ENCODE results near the gene CDKN1A. TPM values are rescaled to one million over a fixed set of nuclear protein-coding genes. Genes with fewer than 3 reads are reported as not detected.

Gene CDKN1A
- total RNA-seq, 4 donors from 2014 or later, result 41.0 to 64.5 (median 61.8) TPM

DNA sequence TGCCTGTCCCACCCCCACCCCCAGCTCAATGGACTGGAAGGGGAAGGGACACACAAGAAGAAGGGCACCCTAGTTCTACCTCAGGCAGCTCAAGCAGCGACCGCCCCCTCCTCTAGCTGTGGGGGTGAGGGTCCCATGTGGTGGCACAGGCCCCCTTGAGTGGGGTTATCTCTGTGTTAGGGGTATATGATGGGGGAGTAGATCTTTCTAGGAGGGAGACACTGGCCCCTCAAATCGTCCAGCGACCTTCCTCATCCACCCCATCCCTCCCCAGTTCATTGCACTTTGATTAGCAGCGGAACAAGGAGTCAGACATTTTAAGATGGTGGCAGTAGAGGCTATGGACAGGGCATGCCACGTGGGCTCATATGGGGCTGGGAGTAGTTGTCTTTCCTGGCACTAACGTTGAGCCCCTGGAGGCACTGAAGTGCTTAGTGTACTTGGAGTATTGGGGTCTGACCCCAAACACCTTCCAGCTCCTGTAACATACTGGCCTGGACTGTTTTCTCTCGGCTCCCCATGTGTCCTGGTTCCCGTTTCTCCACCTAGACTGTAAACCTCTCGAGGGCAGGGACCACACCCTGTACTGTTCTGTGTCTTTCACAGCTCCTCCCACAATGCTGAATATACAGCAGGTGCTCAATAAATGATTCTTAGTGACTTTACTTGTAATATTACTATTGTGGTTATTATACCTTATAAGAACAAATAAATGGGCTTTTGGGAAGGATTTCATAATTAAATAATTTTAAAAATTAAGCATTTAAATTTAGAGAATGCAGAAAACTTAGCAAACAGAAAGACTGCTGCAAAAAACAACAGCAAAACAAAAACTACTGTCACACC, 8.4 kb downstream of the CDKN1A start:
- no peaks in the 10 kb centered on the region for H3K9me3 ChIP-seq
- peaks cover 13 to 20% of the 10 kb centered on the region in 2 donors for H3K4me1 ChIP-seq
- H3K4me3 ChIP-seq (replicated peaks in 1 of 3), result no peak overlapping the region
- DNase-seq, result no peak
- no peak for TF ChIP-seq POLR2A (IDR thresholded peaks at IDR 0.05)
- TF ChIP-seq, protein P1, sequence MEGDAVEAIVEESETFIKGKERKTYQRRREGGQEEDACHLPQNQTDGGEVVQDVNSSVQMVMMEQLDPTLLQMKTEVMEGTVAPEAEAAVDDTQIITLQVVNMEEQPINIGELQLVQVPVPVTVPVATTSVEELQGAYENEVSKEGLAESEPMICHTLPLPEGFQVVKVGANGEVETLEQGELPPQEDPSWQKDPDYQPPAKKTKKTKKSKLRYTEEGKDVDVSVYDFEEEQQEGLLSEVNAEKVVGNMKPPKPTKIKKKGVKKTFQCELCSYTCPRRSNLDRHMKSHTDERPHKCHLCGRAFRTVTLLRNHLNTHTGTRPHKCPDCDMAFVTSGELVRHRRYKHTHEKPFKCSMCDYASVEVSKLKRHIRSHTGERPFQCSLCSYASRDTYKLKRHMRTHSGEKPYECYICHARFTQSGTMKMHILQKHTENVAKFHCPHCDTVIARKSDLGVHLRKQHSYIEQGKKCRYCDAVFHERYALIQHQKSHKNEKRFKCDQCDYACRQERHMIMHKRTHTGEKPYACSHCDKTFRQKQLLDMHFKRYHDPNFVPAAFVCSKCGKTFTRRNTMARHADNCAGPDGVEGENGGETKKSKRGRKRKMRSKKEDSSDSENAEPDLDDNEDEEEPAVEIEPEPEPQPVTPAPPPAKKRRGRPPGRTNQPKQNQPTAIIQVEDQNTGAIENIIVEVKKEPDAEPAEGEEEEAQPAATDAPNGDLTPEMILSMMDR (IDR thresholded peaks at IDR 0.05), result no peak
- intact Hi-C loops (cut with DNase I), result no loop called here
- H3K36me3 ChIP-seq, result peaks cover 31 to 43% of the 10 kb centered on the region in 2 donors
- 92 to 93% methylated on average over 10 of the region's 10 CpGs for WGBS, 2 donors
- H3K27ac ChIP-seq, result no peak overlapping the region
- no peaks in the 10 kb centered on the region for H3K27me3 ChIP-seq

DNA sequence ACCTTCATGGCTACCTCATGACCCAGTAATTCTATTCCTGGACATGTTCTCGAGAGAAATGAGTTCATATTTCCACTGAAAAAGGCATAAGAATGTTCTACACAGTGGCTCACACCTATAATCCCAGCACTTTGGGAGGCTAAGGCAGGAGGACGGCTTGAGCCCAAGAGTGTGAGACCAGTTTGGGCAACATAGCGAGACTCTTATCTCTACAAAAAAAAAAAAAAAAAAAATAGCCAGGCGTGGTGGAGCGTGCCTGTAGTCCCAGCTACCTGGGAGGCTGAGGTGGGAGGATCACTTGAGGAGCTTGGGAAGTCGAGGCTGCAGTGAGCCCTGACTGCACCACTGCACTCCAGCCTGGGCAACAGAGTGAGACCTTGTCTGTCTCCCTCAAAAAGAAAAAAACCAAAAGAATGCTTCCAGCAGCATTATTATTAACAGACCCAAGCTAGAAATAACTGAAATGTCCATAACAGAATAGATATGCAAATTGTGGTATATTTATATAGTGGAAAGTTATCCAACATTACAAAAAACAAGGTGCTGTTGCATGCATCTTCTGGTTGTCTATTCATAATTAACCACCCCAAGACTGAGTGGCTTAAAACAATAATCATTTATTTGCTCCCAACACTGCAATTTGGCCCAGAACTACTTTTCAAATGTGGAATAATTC, 9.7 kb downstream of the CDKN1A start:
- no peak for TF ChIP-seq POLR2A (IDR thresholded peaks at IDR 0.05)
- TF ChIP-seq, protein P1 (IDR thresholded peaks at IDR 0.05), result no peak
- DNase-seq, result no peak

DNA sequence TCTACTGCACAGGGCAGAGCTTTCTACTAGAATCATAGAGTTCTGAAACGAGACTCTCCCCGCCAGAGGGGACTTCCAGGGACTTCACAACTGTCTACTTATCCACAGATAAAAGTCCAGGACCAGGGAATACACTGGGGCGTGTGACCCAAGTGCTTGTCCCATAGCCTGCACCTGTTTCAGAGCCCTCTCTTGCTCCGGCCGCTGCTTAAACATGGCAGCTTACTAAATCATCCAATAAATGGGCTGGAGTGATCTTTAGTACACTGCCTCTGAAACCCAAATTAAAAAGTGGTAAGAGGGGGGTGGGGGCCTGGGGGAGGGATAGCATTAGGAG, 10.2 kb downstream of the CDKN1A start:
- intact Hi-C loops (cut with DNase I), result no loop called here

More for the DNA sequence above, 9.7 kb downstream of the CDKN1A start:
- 94% methylated on average over 6 of the region's 6 CpGs for WGBS, 2 donors
- Histone ChIP-seq H3K27ac (no peak overlapping the region), H3K36me3 (peaks cover 31 to 43% of the 10 kb centered on the region in 2 donors), H3K9me3 (no peaks in the 10 kb centered on the region), H3K4me1 (peaks cover 7 to 20% of the 10 kb centered on the region in 2 donors), H3K4me3 (replicated peaks in 1 of 3) (no peak overlapping the region), H3K27me3 (no peaks in the 10 kb centered on the region)
- intact Hi-C loops (cut with DNase I), result no loop called here

DNA sequence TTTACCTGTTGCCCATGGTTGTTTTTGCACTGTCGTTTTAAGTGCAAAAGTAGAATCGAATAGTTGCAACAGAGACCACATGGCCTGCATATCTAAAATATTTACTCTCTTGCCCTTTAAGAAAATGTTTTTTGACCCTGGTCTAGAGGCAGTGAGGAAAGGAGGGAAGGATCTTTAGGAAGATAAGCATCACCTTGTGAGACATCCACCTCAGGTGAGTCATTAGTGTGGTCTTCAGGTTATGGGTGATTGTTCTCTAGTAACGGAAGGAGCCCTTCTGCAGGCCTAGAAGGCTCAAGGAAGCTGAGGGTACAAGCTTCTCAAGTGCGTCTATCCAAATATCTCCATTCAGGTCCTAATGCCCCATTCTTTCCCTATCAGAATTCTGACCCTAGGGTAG, 12.5 kb downstream of the CDKN1A start:
- DNase-seq, result no peak
- H3K4me1 ChIP-seq, result peaks cover 14 to 22% of the 10 kb centered on the region in 2 donors
- no peaks in the 10 kb centered on the region for H3K9me3 ChIP-seq
- WGBS, 2 donors, result 91 to 92% methylated on average over 4 of the region's 4 CpGs
- H3K4me3 ChIP-seq (replicated peaks in 1 of 3), result no peak overlapping the region
- H3K27ac ChIP-seq, result no peak overlapping the region
- H3K27me3 ChIP-seq, result no peaks in the 10 kb centered on the region
- intact Hi-C loops (cut with DNase I), result no loop called here
- TF ChIP-seq, protein P1 (IDR thresholded peaks at IDR 0.05), result no peak
- no peak for TF ChIP-seq POLR2A (IDR thresholded peaks at IDR 0.05)
- H3K36me3 ChIP-seq, result peaks cover 11 to 17% of the 10 kb centered on the region in 2 donors

More for the DNA sequence above, 10.2 kb downstream of the CDKN1A start:
- TF ChIP-seq, protein P1 (IDR thresholded peaks at IDR 0.05), result no peak
- TF ChIP-seq POLR2A (IDR thresholded peaks at IDR 0.05), result no peak
- no peaks in the 10 kb centered on the region for H3K27me3 ChIP-seq
- no peaks in the 10 kb centered on the region for H3K9me3 ChIP-seq
- peaks cover 7 to 16% of the 10 kb centered on the region in 2 donors for H3K4me1 ChIP-seq
- WGBS, 2 donors, result 65 to 97% methylated on average over 5 of the region's 5 CpGs
- no peak for DNase-seq
- H3K4me3 ChIP-seq (replicated peaks in 1 of 3), result no peak overlapping the region
- peaks cover 31 to 40% of the 10 kb centered on the region in 2 donors for H3K36me3 ChIP-seq
- no peak overlapping the region for H3K27ac ChIP-seq

DNA sequence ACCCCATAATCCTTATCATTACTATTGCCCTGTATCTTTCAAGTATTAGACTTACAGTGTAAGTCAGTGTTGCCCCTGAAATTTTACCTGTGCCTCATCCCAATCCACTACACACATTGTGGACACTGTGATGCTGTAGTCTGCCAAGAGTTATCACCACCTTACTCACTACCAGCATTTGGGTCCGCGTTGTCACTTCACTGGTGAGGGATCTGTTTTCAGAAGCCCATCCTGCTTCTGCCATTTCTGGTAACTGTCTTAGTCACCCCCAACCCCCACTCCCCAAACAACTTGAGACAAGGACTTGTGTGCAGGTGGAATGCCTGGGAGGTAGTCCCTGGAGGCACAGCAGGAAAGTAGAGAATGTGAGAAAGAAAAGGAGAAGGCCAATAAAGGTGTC, 13.1 kb downstream of the CDKN1A start:
- no peak for DNase-seq
- H3K4me3 ChIP-seq (replicated peaks in 1 of 3), result no peak overlapping the region
- H3K27me3 ChIP-seq, result no peaks in the 10 kb centered on the region
- no peaks in the 10 kb centered on the region for H3K9me3 ChIP-seq
- intact Hi-C loops (cut with DNase I), result no loop called here
- TF ChIP-seq, protein P1 (IDR thresholded peaks at IDR 0.05), result no peak
- no peak for TF ChIP-seq POLR2A (IDR thresholded peaks at IDR 0.05)
- H3K4me1 ChIP-seq, result peaks cover 14 to 22% of the 10 kb centered on the region in 2 donors
- WGBS, 2 donors, result 95 to 100% methylated on average over 2 of the region's 2 CpGs
- peaks cover 5 to 11% of the 10 kb centered on the region in 2 donors for H3K36me3 ChIP-seq
- H3K27ac ChIP-seq, result no peak overlapping the region
